NT2/D1 (cell line): ENCODE measurements around the gene NUTM2F.

ENCODE experiments used
- DNase-seq: peaks from one replicate; pipeline ENCODE4 v3.0.0-alpha.2; 2011; ENCODE audit warnings: low read depth, low spot score
- H3K27me3 ChIP-seq: 2 replicates; pipeline ENCODE4 v1.6.0; 2011; ENCODE audit warnings: mild to moderate bottlenecking; ENCODE audit not compliant: insufficient read length, insufficient read depth
- H3K36me3 ChIP-seq: 2 replicates; pipeline ENCODE4 v1.6.1; 2011; ENCODE audit warnings: mild to moderate bottlenecking, low read length, mixed read lengths; ENCODE audit not compliant: insufficient read depth, insufficient read length
- H3K4me1 ChIP-seq: 2 replicates; pipeline ENCODE4 v1.5.1; 2011; ENCODE audit not compliant: insufficient read depth, insufficient read length
- H3K4me3 ChIP-seq: 2 replicates; pipeline ENCODE4 v1.5.1; 2011; ENCODE audit warnings: low read depth; ENCODE audit not compliant: insufficient read length
- H3K9ac ChIP-seq: 2 replicates; pipeline ENCODE4 v1.6.0; 2011; ENCODE audit warnings: low read depth; ENCODE audit not compliant: insufficient read length
- H3K9me3 ChIP-seq: 2 replicates; pipeline ENCODE4 v1.5.1; 2011; ENCODE audit warnings: mild to moderate bottlenecking, low read length; ENCODE audit not compliant: insufficient read depth
- SUZ12 ChIP-seq: IDR thresholded peaks from 2 replicates; pipeline ENCODE4 v1.6.1; 2011; ENCODE audit not compliant: insufficient read length, insufficient read depth; ENCODE audit errors: extremely low read depth
- YY1 ChIP-seq: IDR thresholded peaks from 2 replicates; pipeline ENCODE4 v1.6.1; 2011; ENCODE audit not compliant: insufficient read length, insufficient read depth
- ZNF274 ChIP-seq: IDR thresholded peaks from 2 replicates; pipeline ENCODE4 v1.6.1; 2011; ENCODE audit warnings: mild to moderate bottlenecking, low read depth, low read length

Gene NUTM2F

GRCh38 chr9:94303321-94303720, 25.1 kb downstream of the NUTM2F start:
- DNase-seq, result no peak
- H3K4me1 ChIP-seq, result no peaks in the 10 kb centered on the region
- no peaks in the 10 kb centered on the region for H3K9me3 ChIP-seq
- TF ChIP-seq YY1 (no peak), SUZ12 (no peak), ZNF274 (no peak)
- H3K4me3 ChIP-seq, result no peak overlapping the region
- no peaks in the 10 kb centered on the region for H3K27me3 ChIP-seq
- peaks cover 13% of the 10 kb centered on the region for H3K36me3 ChIP-seq
- H3K9ac ChIP-seq, result no peak overlapping the region

GRCh38 chr9:94302426-94302825, 26.0 kb downstream of the NUTM2F start:
- Histone ChIP-seq H3K36me3 (peaks cover 13% of the 10 kb centered on the region), H3K4me1 (no peaks in the 10 kb centered on the region), H3K27me3 (no peaks in the 10 kb centered on the region), H3K9me3 (no peaks in the 10 kb centered on the region), H3K9ac (no peak overlapping the region), H3K4me3 (no peak overlapping the region)
- TF ChIP-seq YY1 (no peak), ZNF274 (no peak), SUZ12 (no peak)
- no peak for DNase-seq

DNA sequence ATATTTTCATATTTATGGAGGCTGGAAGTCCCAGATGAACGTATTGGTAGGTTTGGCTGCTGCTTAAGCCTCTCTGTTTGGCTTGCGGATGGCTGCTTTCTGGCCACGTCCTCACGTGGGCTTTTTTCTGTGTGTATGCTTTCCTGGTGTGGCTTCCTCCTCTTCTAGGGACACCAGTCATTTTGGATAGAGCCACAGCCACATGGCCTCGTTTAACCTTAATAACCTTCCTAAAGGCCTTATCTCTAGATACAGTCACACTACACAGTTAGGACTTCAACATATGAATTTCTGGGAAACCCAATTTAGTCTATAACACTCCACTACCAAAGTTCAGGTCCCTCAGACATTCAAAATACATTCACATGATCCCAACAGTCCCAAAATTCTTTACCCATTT, 26.9 kb downstream of the NUTM2F start:
- DNase-seq, result no peak
- H3K4me1 ChIP-seq, result no peaks in the 10 kb centered on the region
- H3K9me3 ChIP-seq, result no peaks in the 10 kb centered on the region
- no peak overlapping the region for H3K4me3 ChIP-seq
- peaks cover 13% of the 10 kb centered on the region for H3K36me3 ChIP-seq
- no peaks in the 10 kb centered on the region for H3K27me3 ChIP-seq
- TF ChIP-seq ZNF274, result no peak
- TF ChIP-seq YY1, result no peak
- no peak for TF ChIP-seq SUZ12
- no peak overlapping the region for H3K9ac ChIP-seq

- H3K27me3 ChIP-seq, result no peaks in the 10 kb centered on the region
- H3K9ac ChIP-seq, result no peak overlapping the region
- peaks cover 15% of the 10 kb centered on the region for H3K36me3 ChIP-seq
- TF ChIP-seq ZNF274 (no peak), SUZ12 (no peak), YY1 (no peak)
- H3K9me3 ChIP-seq, result no peaks in the 10 kb centered on the region
- H3K4me3 ChIP-seq, result no peak overlapping the region
- no peaks in the 10 kb centered on the region for H3K4me1 ChIP-seq
- DNase-seq, result no peak
These were observed 27.8 kb downstream of the NUTM2F start for GRCh38 chr9:94300470-94301301.

GRCh38 chr9:94298949-94299599, 29.4 kb downstream of the NUTM2F start:
- Histone ChIP-seq H3K36me3 (peaks cover 17% of the 10 kb centered on the region), H3K9ac (no peak overlapping the region), H3K4me3 (no peak overlapping the region), H3K27me3 (no peaks in the 10 kb centered on the region), H3K9me3 (no peaks in the 10 kb centered on the region), H3K4me1 (no peaks in the 10 kb centered on the region)
- no peak for DNase-seq
- no peak for TF ChIP-seq SUZ12
- no peak for TF ChIP-seq YY1

DNA sequence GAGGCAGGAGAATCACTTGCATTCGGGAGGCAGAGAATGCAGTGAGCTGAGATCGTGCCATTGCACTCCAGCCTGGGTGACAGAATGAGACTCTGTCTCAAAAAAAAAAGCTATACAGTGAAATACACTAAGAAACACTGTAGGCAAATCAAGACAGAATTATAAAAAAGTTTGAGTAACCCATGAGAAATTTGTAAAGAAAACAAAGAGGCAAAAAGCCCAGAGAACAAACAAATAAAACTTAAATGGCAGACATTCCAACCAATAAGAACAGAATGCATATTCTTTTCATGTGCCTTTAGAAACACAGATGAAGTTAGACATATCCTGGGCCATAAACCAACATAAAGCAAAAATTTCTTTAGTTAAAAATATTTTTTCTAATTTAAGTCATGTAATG, 38.8 kb downstream of the NUTM2F start:
- peaks cover 25% of the 10 kb centered on the region for H3K36me3 ChIP-seq
- no peak overlapping the region for H3K9ac ChIP-seq
- TF ChIP-seq YY1 (no peak), ZNF274 (no peak), SUZ12 (no peak)
- no peak overlapping the region for H3K4me3 ChIP-seq
- no peaks in the 10 kb centered on the region for H3K9me3 ChIP-seq
- H3K4me1 ChIP-seq, result no peaks in the 10 kb centered on the region
- DNase-seq, result no peak
- H3K27me3 ChIP-seq, result no peaks in the 10 kb centered on the region

DNA sequence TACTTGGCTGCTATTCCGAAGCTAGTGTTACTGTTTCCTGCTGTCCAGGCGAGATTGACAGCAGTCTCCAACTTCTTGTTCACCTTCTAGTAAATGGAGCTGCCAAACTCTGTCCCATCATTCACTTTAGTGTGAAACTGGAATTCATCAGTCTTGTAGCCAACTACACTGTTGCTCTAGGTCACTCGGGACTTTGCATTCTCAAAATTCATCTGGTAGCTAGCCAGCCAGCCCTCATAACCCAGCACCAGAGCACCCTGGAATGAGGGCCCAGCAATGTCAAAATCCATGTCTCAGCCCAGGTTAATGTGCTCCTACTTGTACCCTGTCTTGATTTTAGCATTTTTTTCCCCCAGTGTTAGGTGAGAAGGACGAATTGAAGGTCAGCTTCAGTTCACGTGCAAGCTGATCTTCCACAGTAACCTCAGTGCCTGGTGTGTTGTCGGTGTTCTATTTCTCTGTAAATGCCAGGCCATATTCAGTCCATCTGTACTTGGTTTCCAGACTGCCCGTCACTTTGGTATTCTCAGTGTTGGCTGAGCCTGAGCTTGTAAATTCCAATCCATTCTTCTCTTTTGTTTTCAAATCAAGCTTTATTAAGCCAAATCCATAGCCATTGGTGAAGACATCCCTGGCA, 40.4 kb downstream of the NUTM2F start:
- Histone ChIP-seq H3K9ac (no peak overlapping the region), H3K4me1 (no peaks in the 10 kb centered on the region), H3K9me3 (no peaks in the 10 kb centered on the region), H3K27me3 (no peaks in the 10 kb centered on the region), H3K36me3 (peaks cover 20% of the 10 kb centered on the region), H3K4me3 (no peak overlapping the region)
- TF ChIP-seq SUZ12 (no peak), ZNF274 (no peak), YY1 (no peak)
- DNase-seq, result no peak
